Activated CD4-positive, alpha-beta T cell treated with anti-CD3 and anti-CD28 coated beads, Interleukin-2, amount 10 ng/mL, durations not matched to agents 24 days and 14 days (primary cell): ENCODE data around the gene CDRT4. TPM values are rescaled to one million over a fixed set of nuclear protein-coding genes. Genes with fewer than 3 reads are reported as not detected.

Experiments used
- DNase-seq: peaks from one replicate; pipeline ENCODE4 v3.0.0; 2022
- H3K27ac Mint-ChIP-seq: one replicate; pipeline ENCODE4 v1.8.0; 2022; ENCODE audit warnings: mild to moderate bottlenecking, mixed read lengths
- H3K27me3 Mint-ChIP-seq: one replicate; pipeline ENCODE4 v1.8.0; 2022; ENCODE audit warnings: mixed read lengths
- H3K36me3 Mint-ChIP-seq: one replicate; pipeline ENCODE4 v1.8.0; 2022; ENCODE audit warnings: low read depth, mild to moderate bottlenecking, mixed read lengths
- H3K4me1 Mint-ChIP-seq: one replicate; pipeline ENCODE4 v1.8.0; 2021; ENCODE audit warnings: mixed read lengths
- H3K4me3 Mint-ChIP-seq: one replicate; pipeline ENCODE4 v1.8.0; 2022; ENCODE audit warnings: mild to moderate bottlenecking, moderate library complexity, mixed read lengths
- H3K9me3 Mint-ChIP-seq: one replicate; pipeline ENCODE4 v1.8.0; 2021; ENCODE audit warnings: mixed read lengths
- intact Hi-C: fragments of 100-400 bp; cut with micrococcal nuclease; formaldehyde crosslinking; loops from one replicate; pipeline ENCODE4 v1.15.1; 2023
- total RNA-seq: library from RNA; stranded (reverse); gene quantifications from 2 replicates; pipeline ENCODE4 v1.2.3, GENCODE V29; 2022

The CDRT4 gene
- total RNA-seq, 1 donor from 2014 or later: 0.79 TPM

DNA sequence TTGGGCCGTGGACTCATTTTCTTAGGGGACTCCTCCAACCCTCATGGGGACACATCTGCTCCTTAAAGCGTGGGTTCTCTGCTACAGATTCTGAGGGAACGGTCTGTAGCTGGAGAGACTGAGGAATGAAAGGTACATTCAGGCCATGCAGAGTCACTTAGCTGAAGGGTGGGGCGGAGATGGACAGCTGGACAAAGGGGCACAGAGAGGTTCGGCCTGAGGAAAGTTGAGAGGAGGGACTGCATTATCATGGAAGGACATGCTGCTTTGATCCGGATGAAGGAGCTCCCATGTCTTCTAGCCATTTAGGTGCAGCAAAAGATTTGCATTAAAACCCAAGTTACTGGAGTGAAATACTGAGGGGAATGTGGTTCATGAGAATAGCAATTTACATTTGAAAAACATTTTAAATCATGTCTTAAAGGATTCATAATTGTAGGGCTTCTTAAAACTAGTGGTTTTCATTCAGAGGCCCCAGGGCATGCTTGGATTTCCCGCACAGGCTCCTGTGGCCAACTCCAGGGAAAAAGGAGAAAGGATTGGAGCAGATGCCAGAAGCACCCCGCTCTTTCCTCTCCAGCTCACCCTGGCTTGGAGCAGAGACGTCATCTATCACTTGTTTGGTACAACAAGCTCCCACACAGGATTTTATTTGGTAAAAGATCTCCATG, 54.2 kb downstream of the CDRT4 start:
- Mint-ChIP-seq H3K27me3 (no peaks in the 10 kb centered on the region), H3K9me3 (no peaks in the 10 kb centered on the region), H3K4me3 (no peak overlapping the region), H3K27ac (no peak overlapping the region), H3K4me1 (no peaks in the 10 kb centered on the region), H3K36me3 (no peaks in the 10 kb centered on the region)
- no peak for DNase-seq
- intact Hi-C loops: no loop called here

DNA sequence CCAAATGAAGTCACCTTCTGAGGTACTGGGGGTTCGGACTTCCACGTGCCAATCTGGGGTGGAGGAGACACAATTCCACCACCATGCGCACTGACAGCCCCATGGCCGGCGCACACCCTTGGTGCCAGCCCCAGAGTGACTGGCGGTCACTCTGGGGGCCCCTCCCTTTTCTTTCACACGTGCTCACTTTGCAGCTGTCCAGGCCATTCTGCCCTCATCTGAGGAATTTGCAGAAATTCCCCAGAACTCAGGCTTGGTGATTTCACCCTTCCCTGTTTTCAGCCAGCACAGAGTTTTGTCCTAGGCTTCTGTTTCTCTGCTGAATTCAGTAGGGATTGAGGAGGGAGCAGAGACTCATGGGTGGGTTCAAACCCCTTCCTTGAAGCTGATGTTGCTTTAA, 54.8 kb downstream of the CDRT4 start:
- no peaks in the 10 kb centered on the region for H3K27me3 Mint-ChIP-seq
- H3K27ac Mint-ChIP-seq: no peak overlapping the region
- H3K4me1 Mint-ChIP-seq: no peaks in the 10 kb centered on the region
- H3K9me3 Mint-ChIP-seq: no peaks in the 10 kb centered on the region
- DNase-seq: no peak
- H3K4me3 Mint-ChIP-seq: no peak overlapping the region
- no peaks in the 10 kb centered on the region for H3K36me3 Mint-ChIP-seq
- intact Hi-C loops: no loop called here

DNA sequence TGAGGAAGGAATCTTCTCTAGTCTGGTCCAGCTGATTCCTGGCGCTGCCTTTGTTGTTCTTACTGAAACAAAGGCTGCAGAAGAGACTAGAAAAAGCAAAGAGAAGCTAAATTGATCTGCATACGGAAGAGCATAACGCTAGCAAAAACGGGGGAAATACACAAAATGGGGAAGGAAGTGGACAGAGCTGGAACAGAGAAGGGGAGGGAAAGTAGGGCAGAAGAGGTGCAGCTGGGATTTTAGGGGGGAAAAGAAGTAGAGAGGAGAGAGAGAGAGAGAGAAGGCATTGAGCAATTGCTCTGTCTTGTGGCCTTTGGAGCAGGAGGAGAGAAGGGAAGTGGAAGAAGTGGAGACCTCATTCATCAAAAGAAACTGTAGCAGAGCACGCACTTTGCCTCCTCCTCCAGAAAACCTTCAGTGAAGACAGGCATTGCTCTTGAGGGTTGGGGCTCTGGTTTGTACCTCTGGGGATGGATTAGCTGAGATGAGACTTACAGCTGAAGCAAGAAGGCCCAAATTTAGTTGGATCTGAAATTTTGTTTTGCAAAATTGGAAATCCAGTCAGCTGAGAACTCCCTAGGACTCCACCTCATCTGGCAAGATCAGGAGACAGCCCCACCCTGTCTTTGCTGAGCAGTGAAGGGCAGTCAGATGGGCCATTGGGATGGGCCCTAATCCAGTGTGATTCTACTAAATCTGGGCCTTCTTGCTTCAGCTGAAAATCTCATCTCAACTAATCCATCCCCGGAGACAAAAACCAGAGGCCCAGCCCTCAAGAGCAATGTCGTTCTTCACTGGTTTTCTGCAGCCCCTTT, 55.8 kb downstream of the CDRT4 start:
- intact Hi-C loops: no loop called here
- Mint-ChIP-seq H3K27ac (no peak overlapping the region), H3K4me3 (no peak overlapping the region), H3K9me3 (no peaks in the 10 kb centered on the region), H3K4me1 (no peaks in the 10 kb centered on the region), H3K27me3 (no peaks in the 10 kb centered on the region), H3K36me3 (no peaks in the 10 kb centered on the region)
- no peak for DNase-seq

DNA sequence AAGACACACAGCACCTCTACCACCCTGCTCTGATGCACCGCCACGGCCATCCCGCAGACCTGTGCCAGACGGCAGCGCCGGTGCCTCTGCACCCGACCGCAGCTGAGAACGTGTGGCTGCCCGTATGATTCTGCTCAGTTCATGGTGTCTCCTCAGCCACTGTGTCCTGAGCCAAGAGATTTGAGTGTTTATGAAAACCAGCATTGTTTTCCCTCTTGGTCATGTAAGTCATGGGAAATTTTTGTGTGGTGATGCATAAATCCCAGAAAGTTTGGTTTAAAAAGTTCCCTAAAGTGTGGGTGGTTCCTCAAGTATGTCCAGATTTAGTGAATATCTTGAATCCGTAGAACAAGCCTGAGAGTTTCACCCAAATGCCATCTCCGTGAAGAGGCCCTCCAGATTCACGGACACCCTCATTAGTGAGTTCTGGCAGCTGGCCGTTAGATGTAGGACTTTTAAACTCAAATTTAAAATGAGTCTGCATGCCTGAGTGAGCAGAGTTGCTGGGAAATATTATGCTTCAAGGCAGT, 57.6 kb downstream of the CDRT4 start:
- no peak overlapping the region for H3K4me3 Mint-ChIP-seq
- no peaks in the 10 kb centered on the region for H3K4me1 Mint-ChIP-seq
- no peak for DNase-seq
- H3K27ac Mint-ChIP-seq: no peak overlapping the region
- no peaks in the 10 kb centered on the region for H3K27me3 Mint-ChIP-seq
- intact Hi-C loops: no loop called here
- no peaks in the 10 kb centered on the region for H3K36me3 Mint-ChIP-seq
- H3K9me3 Mint-ChIP-seq: no peaks in the 10 kb centered on the region

DNA sequence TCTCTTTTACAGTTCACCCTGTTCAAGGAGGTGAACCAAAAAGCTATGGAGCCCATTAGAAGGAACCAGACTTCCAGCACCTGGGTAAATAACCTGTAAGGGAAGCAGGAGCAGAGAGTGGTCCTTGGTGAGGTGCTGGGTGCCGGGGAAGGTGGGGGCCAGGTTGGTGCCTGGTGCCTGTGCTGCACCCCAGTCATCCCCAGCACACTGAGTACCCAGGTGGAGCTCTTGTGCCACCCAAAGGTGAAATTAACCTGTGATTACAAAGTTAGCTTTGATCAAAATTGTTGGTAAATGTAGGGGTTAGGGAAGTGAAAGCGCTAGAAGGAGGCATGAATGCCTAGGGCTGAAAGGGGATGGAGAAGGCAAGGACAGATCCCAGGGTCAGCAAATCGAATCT, 58.6 kb downstream of the CDRT4 start:
- Mint-ChIP-seq H3K36me3 (no peaks in the 10 kb centered on the region), H3K27me3 (no peaks in the 10 kb centered on the region), H3K27ac (no peak overlapping the region), H3K9me3 (no peaks in the 10 kb centered on the region), H3K4me3 (no peak overlapping the region), H3K4me1 (no peaks in the 10 kb centered on the region)
- DNase-seq: no peak
- intact Hi-C loops: no loop called here

DNA sequence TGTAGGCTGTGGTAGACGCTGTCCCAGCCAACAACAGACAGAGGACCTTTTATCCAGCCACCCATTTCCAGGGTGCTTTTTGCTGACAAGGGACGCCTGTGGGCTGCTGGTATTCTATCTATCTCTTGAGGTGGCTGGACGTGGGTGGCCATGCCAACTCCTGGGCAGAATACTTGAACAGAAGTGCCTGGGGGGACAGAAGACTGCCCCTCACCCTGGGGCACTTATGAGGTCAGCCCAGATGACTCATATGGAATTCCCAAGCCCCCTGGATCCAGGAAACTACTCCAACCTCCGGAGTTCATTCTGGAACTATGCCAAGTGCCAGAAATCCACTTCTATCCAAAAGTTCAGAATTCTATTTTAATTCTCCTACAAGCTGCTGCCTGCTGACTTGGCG, 61.3 kb downstream of the CDRT4 start:
- intact Hi-C loops: no loop called here
- no peaks in the 10 kb centered on the region for H3K36me3 Mint-ChIP-seq
- no peaks in the 10 kb centered on the region for H3K4me1 Mint-ChIP-seq
- no peaks in the 10 kb centered on the region for H3K9me3 Mint-ChIP-seq
- no peak overlapping the region for H3K27ac Mint-ChIP-seq
- DNase-seq: no peak
- H3K27me3 Mint-ChIP-seq: no peaks in the 10 kb centered on the region
- no peak overlapping the region for H3K4me3 Mint-ChIP-seq

DNA sequence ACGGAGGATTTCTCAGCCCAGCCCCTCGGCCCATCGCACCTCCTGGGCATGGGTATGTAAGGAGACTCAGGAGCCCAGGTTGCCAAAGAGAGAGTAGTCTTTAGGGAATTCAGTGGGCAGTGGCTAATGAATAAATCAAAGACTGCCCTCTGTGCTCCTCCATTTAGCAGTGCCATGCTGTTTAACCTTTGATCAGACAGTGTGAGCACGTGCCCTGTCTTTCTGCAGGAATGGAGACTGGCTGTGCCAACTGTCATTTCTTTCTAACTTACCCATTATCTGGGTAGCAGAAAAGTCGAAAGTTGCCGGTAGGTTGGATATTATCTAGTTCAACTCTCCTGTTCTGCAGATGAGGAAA, 62.4 kb downstream of the CDRT4 start:
- no peaks in the 10 kb centered on the region for H3K36me3 Mint-ChIP-seq
- H3K27me3 Mint-ChIP-seq: no peaks in the 10 kb centered on the region
- no peak overlapping the region for H3K4me3 Mint-ChIP-seq
- DNase-seq: no peak
- H3K9me3 Mint-ChIP-seq: no peaks in the 10 kb centered on the region
- H3K27ac Mint-ChIP-seq: no peak overlapping the region
- intact Hi-C loops: no loop called here
- no peaks in the 10 kb centered on the region for H3K4me1 Mint-ChIP-seq

DNA sequence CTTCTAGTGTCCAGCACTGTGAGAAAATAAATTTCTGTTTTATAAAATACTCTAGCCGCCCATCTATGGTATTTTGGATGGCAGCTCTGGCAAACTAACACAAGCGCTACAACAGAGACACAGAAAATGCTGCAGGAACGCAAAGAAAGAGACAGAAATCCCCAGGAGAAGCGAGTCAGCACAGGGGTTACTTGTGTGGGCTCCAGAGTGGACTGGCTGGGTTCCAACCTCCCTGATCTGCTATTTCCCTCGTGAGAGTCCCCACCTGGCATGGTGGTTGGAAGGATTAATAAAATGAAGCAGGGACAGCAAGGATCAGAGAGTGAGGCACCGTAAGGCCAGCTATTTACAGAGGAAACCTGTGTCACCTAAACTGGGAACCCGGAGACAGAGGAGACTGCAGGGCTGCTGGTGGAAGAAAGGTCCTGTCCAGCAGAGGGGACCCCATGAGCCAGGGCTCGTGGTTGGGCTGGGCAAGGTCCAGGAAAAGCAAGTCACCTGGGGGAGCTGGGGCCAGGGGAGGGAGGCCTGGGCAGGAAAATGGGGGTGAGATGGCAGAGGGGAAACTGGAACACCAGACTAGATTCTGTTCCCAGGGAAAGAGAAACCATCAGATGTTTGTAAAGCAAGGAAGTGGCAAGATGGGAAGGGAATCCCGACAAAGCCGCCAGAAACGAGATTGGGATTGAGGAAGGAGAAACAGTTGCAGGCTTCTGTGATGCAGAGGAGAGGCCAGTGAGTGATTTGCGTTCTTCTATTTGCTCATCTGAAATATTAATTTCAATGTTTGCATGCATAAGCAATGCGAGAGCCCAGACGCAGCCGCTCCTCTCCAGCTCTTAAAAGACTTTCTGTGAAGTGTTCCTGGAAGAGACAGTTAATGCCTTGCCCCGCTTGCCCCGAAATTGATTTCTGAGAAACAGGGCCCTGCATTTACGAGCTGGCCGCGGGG, 63.0 kb downstream of the CDRT4 start:
- no peak for DNase-seq
- no peak overlapping the region for H3K27ac Mint-ChIP-seq
- H3K4me3 Mint-ChIP-seq: no peak overlapping the region
- no peaks in the 10 kb centered on the region for H3K9me3 Mint-ChIP-seq
- intact Hi-C loops: no loop called here
- H3K36me3 Mint-ChIP-seq: no peaks in the 10 kb centered on the region
- no peaks in the 10 kb centered on the region for H3K4me1 Mint-ChIP-seq
- H3K27me3 Mint-ChIP-seq: no peaks in the 10 kb centered on the region

DNA sequence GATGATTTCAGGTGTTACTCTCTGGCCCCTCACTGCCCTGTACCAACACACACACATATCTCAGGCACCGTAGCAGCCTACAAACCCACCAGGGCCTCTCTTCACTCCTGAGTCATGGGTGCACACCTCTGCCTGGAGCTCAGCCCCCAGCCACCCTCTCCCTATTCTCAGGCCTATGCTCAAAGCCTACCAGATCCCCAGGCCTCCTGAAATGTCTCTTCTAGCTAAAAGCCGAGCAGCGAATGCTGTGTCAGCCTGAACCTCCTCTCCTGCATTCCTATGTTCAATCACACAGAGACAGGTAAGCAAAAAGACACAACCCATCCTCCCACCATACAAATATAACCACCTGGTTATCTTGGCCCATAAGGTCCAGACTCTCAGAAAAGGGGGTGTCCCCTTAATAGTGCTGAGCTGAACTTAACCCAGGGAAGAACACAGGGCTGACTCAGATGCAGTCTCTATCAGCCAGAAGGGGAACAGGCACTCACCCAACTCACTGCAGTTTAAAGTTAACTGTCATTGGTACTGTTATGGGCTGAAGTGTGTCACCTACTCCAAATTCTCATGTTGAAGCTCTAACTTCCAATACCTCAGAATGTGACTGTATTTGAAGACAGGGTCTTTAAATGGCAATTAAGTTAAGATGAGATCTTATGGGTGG, 64.0 kb downstream of the CDRT4 start:
- Mint-ChIP-seq H3K27ac (no peak overlapping the region), H3K4me3 (no peak overlapping the region), H3K9me3 (no peaks in the 10 kb centered on the region), H3K36me3 (no peaks in the 10 kb centered on the region), H3K4me1 (no peaks in the 10 kb centered on the region), H3K27me3 (no peaks in the 10 kb centered on the region)
- no peak for DNase-seq
- intact Hi-C loops: no loop called here

DNA sequence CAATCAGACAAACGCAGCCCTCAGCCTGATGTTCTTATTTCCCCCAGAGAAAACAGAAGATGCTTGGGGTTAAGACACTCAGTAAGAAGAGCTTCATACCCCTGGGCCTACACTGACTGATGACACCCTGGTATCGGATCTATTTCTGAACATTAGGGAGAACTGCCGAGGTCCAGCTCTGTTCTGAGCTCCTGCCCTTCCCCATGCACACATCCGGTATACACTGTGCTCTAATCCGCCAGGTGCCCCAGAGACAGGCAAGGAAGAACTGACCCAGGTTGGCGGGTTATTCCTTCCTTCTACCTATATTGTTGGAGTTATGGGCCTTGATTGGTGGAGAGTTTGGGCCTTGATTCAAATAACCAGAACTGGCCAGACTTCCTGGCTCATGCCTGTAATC, 68.0 kb downstream of the CDRT4 start:
- no peaks in the 10 kb centered on the region for H3K36me3 Mint-ChIP-seq
- no peak overlapping the region for H3K4me3 Mint-ChIP-seq
- DNase-seq: no peak
- no peaks in the 10 kb centered on the region for H3K9me3 Mint-ChIP-seq
- intact Hi-C loops: no loop called here
- peaks cover 3% of the 10 kb centered on the region for H3K27me3 Mint-ChIP-seq
- no peak overlapping the region for H3K27ac Mint-ChIP-seq
- H3K4me1 Mint-ChIP-seq: no peaks in the 10 kb centered on the region

DNA sequence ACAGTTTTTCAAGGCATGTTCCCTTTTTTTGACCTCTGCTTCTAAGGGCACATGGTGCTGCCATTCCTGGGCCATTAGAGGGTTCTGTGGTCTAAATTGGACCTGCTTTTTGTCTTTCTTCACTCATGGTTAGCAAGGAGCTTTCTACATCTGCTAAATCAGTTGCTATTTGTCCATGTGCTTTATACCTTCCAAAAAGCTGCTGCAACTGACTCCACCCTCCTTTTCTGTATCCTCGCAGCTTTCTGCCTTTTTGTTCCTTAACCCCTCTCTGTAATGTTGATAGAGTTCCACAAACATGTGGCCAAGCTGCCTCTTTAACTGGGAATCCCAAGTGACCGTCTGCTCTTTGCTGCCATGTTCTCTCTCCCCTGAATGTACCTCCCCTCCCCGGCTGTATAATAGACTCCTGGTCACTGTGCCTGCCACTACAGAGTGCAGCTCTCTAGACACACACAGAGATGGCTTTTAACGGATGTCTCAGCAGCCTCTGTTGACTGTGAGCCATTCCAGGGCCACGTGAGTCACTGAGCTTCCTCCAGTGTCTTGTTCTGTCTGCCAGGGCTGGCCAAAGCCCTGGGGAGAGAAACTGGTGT, 68.6 kb downstream of the CDRT4 start:
- intact Hi-C loops: no loop called here
- no peaks in the 10 kb centered on the region for H3K9me3 Mint-ChIP-seq
- H3K4me1 Mint-ChIP-seq: no peaks in the 10 kb centered on the region
- H3K36me3 Mint-ChIP-seq: no peaks in the 10 kb centered on the region
- H3K27me3 Mint-ChIP-seq: peaks cover 3% of the 10 kb centered on the region
- H3K4me3 Mint-ChIP-seq: no peak overlapping the region
- no peak overlapping the region for H3K27ac Mint-ChIP-seq
- no peak for DNase-seq

DNA sequence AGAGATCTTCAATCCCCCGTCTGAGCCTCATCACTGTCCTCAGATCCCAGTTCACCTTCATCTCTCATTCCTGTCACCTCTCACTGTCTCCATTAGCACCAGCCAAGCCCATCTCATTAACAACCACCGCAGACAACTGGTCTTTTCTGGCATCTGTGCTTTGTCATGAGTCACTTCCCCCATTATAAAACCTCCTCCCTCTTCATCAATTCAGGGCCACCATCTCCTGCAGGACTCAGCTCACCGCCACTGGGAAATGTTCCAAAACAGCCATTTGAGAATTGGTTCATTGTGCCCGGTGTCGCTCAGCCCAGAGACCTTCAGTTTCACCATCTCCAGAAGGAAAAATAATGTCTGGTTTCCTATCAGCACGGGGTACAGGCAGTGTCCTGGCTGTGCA, 69.1 kb downstream of the CDRT4 start:
- Mint-ChIP-seq H3K27me3 (peaks cover 3% of the 10 kb centered on the region), H3K36me3 (no peaks in the 10 kb centered on the region), H3K4me3 (no peak overlapping the region), H3K27ac (no peak overlapping the region), H3K4me1 (no peaks in the 10 kb centered on the region), H3K9me3 (no peaks in the 10 kb centered on the region)
- DNase-seq: no peak
- intact Hi-C loops: no loop called here

DNA sequence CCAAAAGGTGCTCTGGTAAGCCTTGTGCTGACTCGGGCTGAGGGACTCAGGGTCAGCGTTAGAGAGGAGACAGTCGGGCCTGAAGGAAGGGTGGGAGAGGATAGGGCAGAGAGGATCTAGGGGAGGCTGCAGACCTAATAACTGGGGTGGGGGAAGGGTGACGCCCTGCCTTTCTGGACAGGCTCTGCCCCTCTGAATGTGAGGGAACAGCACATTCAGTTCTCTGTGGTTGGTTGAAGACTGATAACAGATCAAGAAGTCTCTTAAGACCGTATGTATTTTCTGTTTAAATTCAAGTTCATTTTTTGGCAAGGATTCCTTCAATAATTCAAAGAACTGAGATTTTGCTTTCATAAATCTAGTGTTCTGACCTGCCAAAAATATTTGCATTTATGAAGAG, 69.8 kb downstream of the CDRT4 start:
- Mint-ChIP-seq H3K27ac (no peak overlapping the region), H3K27me3 (peaks cover 3% of the 10 kb centered on the region), H3K4me3 (no peak overlapping the region), H3K36me3 (no peaks in the 10 kb centered on the region), H3K9me3 (no peaks in the 10 kb centered on the region), H3K4me1 (no peaks in the 10 kb centered on the region)
- DNase-seq: no peak
- intact Hi-C loops: no loop called here
